ENCODE data around the gene UBE3C. TPM values are rescaled to one million over a fixed set of nuclear protein-coding genes. Genes with fewer than 3 reads are reported as not detected.
A peak's percentile ranks its signal among the peaks of the same experiment; 100 is the strongest.

UBE3C gene
- total RNA-seq, 2 donors from 2014 or later, result 49.0 to 72.0 TPM

GRCh38 chr7:157278167-157278790 lies 139.6 kb downstream of the UBE3C start:
- Histone ChIP-seq H3K4me3 (no peak overlapping the region), H3K27me3 (replicated peaks; ENCODE audit: insufficient read depth) (no peaks in the 10 kb centered on the region), H3K27ac (no peak overlapping the region), H3K9me3 (no peaks in the 10 kb centered on the region), H3K36me3 (no peaks in the 10 kb centered on the region), H3K4me1 (replicated peaks) (peaks cover 2% of the 10 kb centered on the region)
- no peak for DNase-seq (ENCODE audit: low spot score)
- TF ChIP-seq POLR2AphosphoS5 (IDR thresholded peaks at IDR 0.05) (no peak), CTCF (IDR thresholded peaks at IDR 0.05) (no peak), POLR2A (IDR thresholded peaks at IDR 0.05) (no peak)
- WGBS, result 92% methylated on average over 11 of the region's 11 CpGs
- intact Hi-C loops (cut with DNase I), result loop anchor here (10.0 kb wide), 1 partner anchor 133 kb away; no protein-coding TSS in a partner anchor

GRCh38 chr7:157278791-157279724 lies 140.3 kb downstream of the UBE3C start:
- H3K27ac ChIP-seq, result peak overlapping the region; percentile 17 to 24
- H3K4me1 ChIP-seq (replicated peaks), result no peaks in the 10 kb centered on the region
- no peak for DNase-seq (ENCODE audit: low spot score)
- TF ChIP-seq POLR2A (IDR thresholded peaks at IDR 0.05) (peak; percentile 28), CTCF (IDR thresholded peaks at IDR 0.05) (no peak), POLR2AphosphoS5 (IDR thresholded peaks at IDR 0.05) (peak; percentile 30)
- intact Hi-C loops (cut with DNase I), result loop anchor here (10.0 kb wide), 1 partner anchor 134 kb away; no protein-coding TSS in a partner anchor
- 16% methylated on average over 60 of the region's 77 CpGs for WGBS
- H3K27me3 ChIP-seq (replicated peaks; ENCODE audit: insufficient read depth), result no peaks in the 10 kb centered on the region
- no peaks in the 10 kb centered on the region for H3K9me3 ChIP-seq
- peak overlapping the region; percentile 42 to 43 for H3K4me3 ChIP-seq
- no peaks in the 10 kb centered on the region for H3K36me3 ChIP-seq

GRCh38 chr7:157279741-157280215 lies 141.1 kb downstream of the UBE3C start:
- Histone ChIP-seq H3K4me1 (replicated peaks) (no peaks in the 10 kb centered on the region), H3K27me3 (replicated peaks; ENCODE audit: insufficient read depth) (no peaks in the 10 kb centered on the region), H3K9me3 (no peaks in the 10 kb centered on the region), H3K27ac (peak overlapping the region in 1 of 2 donors; percentile 17), H3K36me3 (no peaks in the 10 kb centered on the region), H3K4me3 (peak overlapping the region; percentile 42 to 43)
- WGBS, result 57% methylated on average over 15 of the region's 39 CpGs
- TF ChIP-seq CTCF (IDR thresholded peaks at IDR 0.05) (no peak), POLR2AphosphoS5 (IDR thresholded peaks at IDR 0.05) (no peak), POLR2A (IDR thresholded peaks at IDR 0.05) (no peak)
- intact Hi-C loops (cut with DNase I), result loop anchor here (10.0 kb wide), 1 partner anchor 135 kb away; no protein-coding TSS in a partner anchor
- DNase-seq (ENCODE audit: low spot score), result no peak

- H3K4me3 ChIP-seq, result no peak overlapping the region
Measured at GRCh38 chr7:157280216-157280841, 141.6 kb downstream of the UBE3C start.

More at GRCh38 chr7:157280216-157280841, 141.6 kb downstream of the UBE3C start:
- Histone ChIP-seq H3K36me3 (no peaks in the 10 kb centered on the region), H3K9me3 (no peaks in the 10 kb centered on the region), H3K27ac (no peak overlapping the region), H3K27me3 (replicated peaks; ENCODE audit: insufficient read depth) (no peaks in the 10 kb centered on the region), H3K4me1 (replicated peaks) (no peaks in the 10 kb centered on the region)
- TF ChIP-seq POLR2AphosphoS5 (IDR thresholded peaks at IDR 0.05), result no peak
- no peak for TF ChIP-seq POLR2A (IDR thresholded peaks at IDR 0.05)
- no peak for TF ChIP-seq CTCF (IDR thresholded peaks at IDR 0.05)
- 95% methylated on average over 24 of the region's 24 CpGs for WGBS
- DNase-seq (ENCODE audit: low spot score), result no peak
- intact Hi-C loops (cut with DNase I), result no loop called here

Measured in prostate gland (tissue), 2 donors.